Colonic mucosa (tissue), 4 donors: Measurements from ENCODE around the gene SLC24A3. TPM values are rescaled to one million over a fixed set of nuclear protein-coding genes. Genes with fewer than 3 reads are reported as not detected.

Experiments used
- DNase-seq: peaks from one replicate; pipeline ENCODE4 v3.0.0-alpha.2; 2020
- H3K27ac ChIP-seq: fragments of 200-600 bp; one replicate; pipeline ENCODE4 v1.8.0; 2021
- H3K27me3 ChIP-seq: fragments of 200-600 bp; one replicate; pipeline ENCODE4 v1.8.0; 2021
- H3K36me3 ChIP-seq: fragments of 200-600 bp; one replicate; pipeline ENCODE4 v1.8.0; 2021
- H3K4me1 ChIP-seq: fragments of 200-600 bp; one replicate; pipeline ENCODE4 v1.8.0; 2021; ENCODE audit warnings: mild to moderate bottlenecking
- H3K4me3 ChIP-seq: fragments of 200-600 bp; one replicate; pipeline ENCODE4 v1.8.0; 2021
- H3K9ac ChIP-seq, 2 donors: one replicate each; pipeline ENCODE4 v1.7.0; 2013; ENCODE audit warnings: control low read depth in 2 of 2, low read depth in 2 of 2, low read length in 2 of 2
- H3K9me3 ChIP-seq: fragments of 200-600 bp; one replicate; pipeline ENCODE4 v1.8.0; 2021
- intact Hi-C: fragments of 100-400 bp; cut with DNase I; formaldehyde crosslinking; loops from one replicate; pipeline ENCODE4 v1.14.1; 2022
- total RNA-seq, 2 donors: library from RNA; stranded (reverse); fragmentation: NEBNext Ultra II Directional in 1 of 2; extraction: Animal tissue kit (Norgen Biotek cat#: 25700) in 1 of 2; gene quantifications; one replicate each; pipeline ENCODE4 v1.2.1, GENCODE V29; 2021
- TF ChIP-seq, protein P1 (sequence below): fragments of 200-600 bp; IDR thresholded peaks from one replicate; pipeline ENCODE4 v1.8.0; 2022; ENCODE audit warnings: antibody characterized with exemption, mild to moderate bottlenecking
- donor health status: healthy.
- donor health status: DM: no; HTN: no; CAD: no.
- donor health status: DM: no; HTN: no; CAD: no.

Gene SLC24A3
- total RNA-seq, 2 donors from 2014 or later: 3.6 to 6.6 TPM

GRCh38 chr20:19288636-19289035, 76.2 kb downstream of the SLC24A3 start:
- Histone ChIP-seq H3K4me1 (no peaks in the 10 kb centered on the region), H3K4me3 (no peak overlapping the region), H3K27me3 (no peaks in the 10 kb centered on the region), H3K9ac (no peak overlapping the region), H3K9me3 (no peaks in the 10 kb centered on the region), H3K27ac (no peak overlapping the region), H3K36me3 (no peaks in the 10 kb centered on the region)
- intact Hi-C loops: no loop called here
- no peak for DNase-seq
- TF ChIP-seq, protein P1, sequence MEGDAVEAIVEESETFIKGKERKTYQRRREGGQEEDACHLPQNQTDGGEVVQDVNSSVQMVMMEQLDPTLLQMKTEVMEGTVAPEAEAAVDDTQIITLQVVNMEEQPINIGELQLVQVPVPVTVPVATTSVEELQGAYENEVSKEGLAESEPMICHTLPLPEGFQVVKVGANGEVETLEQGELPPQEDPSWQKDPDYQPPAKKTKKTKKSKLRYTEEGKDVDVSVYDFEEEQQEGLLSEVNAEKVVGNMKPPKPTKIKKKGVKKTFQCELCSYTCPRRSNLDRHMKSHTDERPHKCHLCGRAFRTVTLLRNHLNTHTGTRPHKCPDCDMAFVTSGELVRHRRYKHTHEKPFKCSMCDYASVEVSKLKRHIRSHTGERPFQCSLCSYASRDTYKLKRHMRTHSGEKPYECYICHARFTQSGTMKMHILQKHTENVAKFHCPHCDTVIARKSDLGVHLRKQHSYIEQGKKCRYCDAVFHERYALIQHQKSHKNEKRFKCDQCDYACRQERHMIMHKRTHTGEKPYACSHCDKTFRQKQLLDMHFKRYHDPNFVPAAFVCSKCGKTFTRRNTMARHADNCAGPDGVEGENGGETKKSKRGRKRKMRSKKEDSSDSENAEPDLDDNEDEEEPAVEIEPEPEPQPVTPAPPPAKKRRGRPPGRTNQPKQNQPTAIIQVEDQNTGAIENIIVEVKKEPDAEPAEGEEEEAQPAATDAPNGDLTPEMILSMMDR: no peak

GRCh38 chr20:19289451-19289850, 77.0 kb downstream of the SLC24A3 start:
- H3K9ac ChIP-seq: no peak overlapping the region
- H3K4me1 ChIP-seq: no peaks in the 10 kb centered on the region
- no peak for DNase-seq
- no peaks in the 10 kb centered on the region for H3K9me3 ChIP-seq
- intact Hi-C loops: no loop called here
- TF ChIP-seq, protein P1: no peak
- no peak overlapping the region for H3K27ac ChIP-seq
- no peak overlapping the region for H3K4me3 ChIP-seq
- no peaks in the 10 kb centered on the region for H3K27me3 ChIP-seq
- no peaks in the 10 kb centered on the region for H3K36me3 ChIP-seq

GRCh38 chr20:19291024-19291817, 78.8 kb downstream of the SLC24A3 start:
- Histone ChIP-seq H3K4me1 (no peaks in the 10 kb centered on the region), H3K27ac (no peak overlapping the region), H3K4me3 (no peak overlapping the region), H3K9ac (no peak overlapping the region), H3K36me3 (no peaks in the 10 kb centered on the region), H3K27me3 (no peaks in the 10 kb centered on the region), H3K9me3 (no peaks in the 10 kb centered on the region)
- intact Hi-C loops: no loop called here
- TF ChIP-seq, protein P1: no peak
- no peak for DNase-seq

DNA sequence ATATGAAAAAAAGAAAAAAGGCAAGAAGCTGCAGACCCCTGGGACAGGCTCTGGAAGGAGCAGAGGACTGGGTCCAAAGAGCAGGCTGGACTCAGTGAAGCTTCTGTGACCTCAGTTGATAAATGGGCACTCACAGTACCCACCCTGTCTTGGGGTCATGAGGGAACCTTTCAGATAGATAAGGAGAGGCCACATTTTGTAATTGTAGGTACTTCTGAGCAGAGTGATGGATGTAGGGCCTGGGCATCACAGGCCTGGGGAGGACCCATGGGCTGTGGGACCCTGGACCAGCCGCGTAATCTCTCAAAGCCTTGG, 79.3 kb downstream of the SLC24A3 start:
- intact Hi-C loops: no loop called here
- Histone ChIP-seq H3K36me3 (no peaks in the 10 kb centered on the region), H3K27me3 (no peaks in the 10 kb centered on the region), H3K9ac (no peak overlapping the region), H3K4me3 (no peak overlapping the region), H3K4me1 (no peaks in the 10 kb centered on the region), H3K27ac (no peak overlapping the region), H3K9me3 (no peaks in the 10 kb centered on the region)
- DNase-seq: no peak
- TF ChIP-seq, protein P1: no peak

DNA sequence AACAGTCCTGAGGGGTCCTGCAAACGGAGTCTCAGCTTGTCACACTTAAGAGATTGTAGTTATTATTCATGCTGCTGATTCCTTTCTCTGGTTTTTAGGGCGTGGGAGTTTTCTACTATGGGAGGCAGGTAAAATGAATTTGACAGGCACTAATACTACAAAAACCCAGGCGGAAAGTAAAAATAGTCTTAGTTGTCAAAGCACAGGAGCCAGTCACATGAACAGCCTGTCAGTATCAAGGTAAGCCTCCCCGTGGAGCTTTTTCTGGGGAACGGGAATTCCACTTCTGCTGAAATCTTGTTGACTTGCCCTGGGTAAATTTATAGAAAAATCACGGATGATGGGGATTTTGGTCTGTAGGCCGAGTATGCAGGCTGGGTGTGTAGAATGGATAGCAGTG, 79.8 kb downstream of the SLC24A3 start:
- no peaks in the 10 kb centered on the region for H3K4me1 ChIP-seq
- no peaks in the 10 kb centered on the region for H3K27me3 ChIP-seq
- H3K27ac ChIP-seq: no peak overlapping the region
- no peaks in the 10 kb centered on the region for H3K36me3 ChIP-seq
- DNase-seq: no peak
- TF ChIP-seq, protein P1: no peak
- H3K9me3 ChIP-seq: no peaks in the 10 kb centered on the region
- no peak overlapping the region for H3K9ac ChIP-seq
- no peak overlapping the region for H3K4me3 ChIP-seq
- intact Hi-C loops: no loop called here
